A673 (cell line): ENCODE results near the gene HBB.

ENCODE experiments used
- CTCF ChIP-seq: fragments of 300-800, 200-600 bp; sonication (generic); conservative IDR thresholded peaks from 2 replicates; pipeline ENCODE4 v1.5.1; 2017; ENCODE audit warnings: low read depth, mild to moderate bottlenecking, antibody characterized with exemption, low read length, moderate library complexity, mixed read lengths
- EZH2 ChIP-seq: fragments of 200-600 bp; sonication (generic); IDR thresholded peaks from 2 replicates; pipeline ENCODE4 v1.6.1; 2017; ENCODE audit warnings: borderline replicate concordance, low read depth, mild to moderate bottlenecking, mixed read lengths, antibody characterized with exemption, low read length; ENCODE audit not compliant: poor library complexity, severe bottlenecking

- TF ChIP-seq CTCF: no peak
- TF ChIP-seq EZH2: no peak
Observed at GRCh38 chr11:5229796-5230195, 2.9 kb upstream of the HBB start.
